ENCODE measurements around the gene KRTAP1-5. TPM values are rescaled to one million over a fixed set of nuclear protein-coding genes. Genes with fewer than 3 reads are reported as not detected.

Gene KRTAP1-5
- total RNA-seq, 5 donors from 2014 or later (not counting 1 experiment from before 2014, with no cell fraction given) = not detected

GRCh38 chr17:41018541-41018940, 8.5 kb downstream of the KRTAP1-5 start:
- Mint-ChIP-seq H3K9me3 (peaks cover 0 to 4% (median 3%) of the 10 kb centered on the region in 3 donors), H3K4me1 (no peaks in the 10 kb centered on the region), H3K27me3 (peaks cover 3 to 21% of the 10 kb centered on the region in 2 donors), H3K36me3 (no peaks in the 10 kb centered on the region), H3K27ac (no peak overlapping the region), H3K4me3 (no peak overlapping the region)
- no peak for DNase-seq
- Histone ChIP-seq H3K27me3 (replicated peaks in 1 of 2; ENCODE audit: control insufficient read depth in 2 of 2, extremely low read depth in 1 of 2, insufficient read depth in 2 of 2, low read length in 1 of 2) (no peaks in the 10 kb centered on the region), H3K9me3 (no peaks in the 10 kb centered on the region), H3K27ac (ENCODE audit: low read length) (no peak overlapping the region), H3K4me3 (ENCODE audit: control insufficient read depth in 1 of 2, extremely low read depth in 1 of 2, low read length in 1 of 2) (no peak overlapping the region), H3K36me3 (ENCODE audit: control insufficient read depth in 2 of 2, extremely low read depth in 1 of 2, insufficient read depth in 1 of 2, low read length in 1 of 2) (no peaks in the 10 kb centered on the region), H3K4me1 (ENCODE audit: control insufficient read depth in 1 of 2, extremely low read depth in 1 of 2, insufficient read depth in 2 of 2, low read length in 2 of 2) (no peaks in the 10 kb centered on the region)
- ATAC-seq (replicated peaks in 1 of 4) = no peak
- ChIA-PET CTCF (no interaction called here), POLR2A (no interaction called here)
- no CpG with 5 or more reads among the region's 3 CpGs for WGBS (ENCODE audit: insufficient coverage)

GRCh38 chr17:41016578-41017215, 10.3 kb downstream of the KRTAP1-5 start:
- Mint-ChIP-seq H3K4me1 (no peaks in the 10 kb centered on the region), H3K27me3 (peaks cover 3 to 21% of the 10 kb centered on the region in 2 donors), H3K36me3 (no peaks in the 10 kb centered on the region), H3K9me3 (peaks cover 0 to 4% (median 3%) of the 10 kb centered on the region in 3 donors), H3K27ac (no peak overlapping the region), H3K4me3 (no peak overlapping the region)
- no peak overlapping the region for H3K27ac ChIP-seq (ENCODE audit: low read length)
- no peak overlapping the region for H3K4me3 ChIP-seq (ENCODE audit: control insufficient read depth in 1 of 2, extremely low read depth in 1 of 2, low read length in 1 of 2)
- no peaks in the 10 kb centered on the region for H3K4me1 ChIP-seq (ENCODE audit: control insufficient read depth in 1 of 2, extremely low read depth in 1 of 2, insufficient read depth in 2 of 2, low read length in 2 of 2)
- CTCF ChIA-PET = no interaction called here
- DNase-seq (no peak), ATAC-seq (replicated peaks in 1 of 4) (no peak)
- H3K9me3 ChIP-seq = no peaks in the 10 kb centered on the region
- 85% methylated on average over 12 of the region's 13 CpGs for WGBS (ENCODE audit: insufficient coverage)
- POLR2A ChIA-PET = interaction anchor here in 1 of 2 donors (0.6 kb wide), 1 partner anchor 774 kb away, joined by 4 read pairs; no protein-coding TSS in a partner anchor
- no peaks in the 10 kb centered on the region for H3K36me3 ChIP-seq (ENCODE audit: control insufficient read depth in 2 of 2, extremely low read depth in 1 of 2, insufficient read depth in 1 of 2, low read length in 1 of 2)
- H3K27me3 ChIP-seq (replicated peaks in 1 of 2; ENCODE audit: control insufficient read depth in 2 of 2, extremely low read depth in 1 of 2, insufficient read depth in 2 of 2, low read length in 1 of 2) = no peaks in the 10 kb centered on the region

DNA sequence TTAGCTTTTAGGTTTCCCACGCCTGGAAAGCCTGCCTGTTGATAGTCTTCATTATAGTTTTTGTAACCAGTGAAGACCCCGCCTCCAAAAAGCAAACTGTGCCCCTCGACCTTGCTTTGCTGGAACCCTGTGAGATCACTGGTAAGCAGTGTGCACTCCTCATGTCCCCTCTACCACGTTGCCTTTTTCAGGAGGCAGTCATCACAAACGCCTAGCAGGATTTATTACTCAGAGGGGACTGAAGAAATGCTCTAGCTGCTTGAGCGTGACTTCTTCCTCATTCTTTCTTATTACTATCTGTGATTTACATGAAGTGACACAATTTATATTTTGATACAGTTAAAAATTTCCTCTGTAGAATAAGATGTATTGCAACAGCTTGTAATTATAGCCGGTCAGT, 11.6 kb downstream of the KRTAP1-5 start:
- WGBS (ENCODE audit: insufficient coverage) = 66% methylated on average over 4 of the region's 7 CpGs
- CTCF ChIA-PET = no interaction called here
- H3K27me3 ChIP-seq (replicated peaks in 1 of 2; ENCODE audit: control insufficient read depth in 2 of 2, extremely low read depth in 1 of 2, insufficient read depth in 2 of 2, low read length in 1 of 2) = no peaks in the 10 kb centered on the region
- no peaks in the 10 kb centered on the region for H3K4me1 ChIP-seq (ENCODE audit: control insufficient read depth in 1 of 2, extremely low read depth in 1 of 2, insufficient read depth in 2 of 2, low read length in 2 of 2)
- ATAC-seq (replicated peaks in 1 of 4) (no peak), DNase-seq (no peak)
- H3K4me3 ChIP-seq (ENCODE audit: control insufficient read depth in 1 of 2, extremely low read depth in 1 of 2, low read length in 1 of 2) = no peak overlapping the region
- Mint-ChIP-seq H3K9me3 (no peaks in the 10 kb centered on the region), H3K36me3 (no peaks in the 10 kb centered on the region), H3K27ac (no peak overlapping the region), H3K4me3 (no peak overlapping the region), H3K4me1 (no peaks in the 10 kb centered on the region), H3K27me3 (peaks cover 3 to 15% of the 10 kb centered on the region in 2 donors)
- no peak overlapping the region for H3K27ac ChIP-seq (ENCODE audit: low read length)
- H3K36me3 ChIP-seq (ENCODE audit: control insufficient read depth in 2 of 2, extremely low read depth in 1 of 2, insufficient read depth in 1 of 2, low read length in 1 of 2) = no peaks in the 10 kb centered on the region
- H3K9me3 ChIP-seq = no peaks in the 10 kb centered on the region
- POLR2A ChIA-PET = no interaction called here

DNA sequence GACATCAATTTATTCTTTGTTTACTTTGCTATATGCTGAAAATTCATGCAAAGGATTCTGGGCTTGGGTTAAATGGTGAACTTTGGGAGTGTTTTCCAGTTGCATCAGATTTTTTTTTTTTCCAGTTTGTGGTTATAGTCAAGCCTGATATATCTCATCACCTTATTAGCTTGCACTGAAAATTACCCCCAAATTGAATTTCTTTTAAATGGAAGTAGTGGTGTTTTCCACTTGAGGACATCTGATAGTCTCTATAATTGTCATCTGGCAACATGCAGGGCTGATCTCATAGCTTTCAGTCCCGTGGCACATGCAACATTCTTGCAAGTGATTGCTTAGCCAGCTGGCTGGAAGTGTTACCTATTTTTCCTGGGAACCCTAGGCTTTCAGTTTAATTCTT, 13.4 kb downstream of the KRTAP1-5 start:
- ChIA-PET POLR2A (interaction anchor here in 1 of 2 donors (0.6 kb wide), 1 partner anchor 89 kb away, joined by 3 read pairs; no protein-coding TSS in a partner anchor), CTCF (no interaction called here)
- H3K36me3 Mint-ChIP-seq = no peaks in the 10 kb centered on the region
- Histone ChIP-seq H3K27ac (ENCODE audit: low read length) (no peak overlapping the region), H3K36me3 (ENCODE audit: control insufficient read depth in 2 of 2, extremely low read depth in 1 of 2, insufficient read depth in 1 of 2, low read length in 1 of 2) (no peaks in the 10 kb centered on the region), H3K27me3 (replicated peaks in 1 of 2; ENCODE audit: control insufficient read depth in 2 of 2, extremely low read depth in 1 of 2, insufficient read depth in 2 of 2, low read length in 1 of 2) (peaks cover 0 to 3% of the 10 kb centered on the region in 2 experiments), H3K4me1 (ENCODE audit: control insufficient read depth in 1 of 2, extremely low read depth in 1 of 2, insufficient read depth in 2 of 2, low read length in 2 of 2) (no peaks in the 10 kb centered on the region), H3K9me3 (no peaks in the 10 kb centered on the region), H3K4me3 (ENCODE audit: control insufficient read depth in 1 of 2, extremely low read depth in 1 of 2, low read length in 1 of 2) (no peak overlapping the region)
- H3K27me3 Mint-ChIP-seq = peaks cover 3 to 15% of the 10 kb centered on the region in 2 donors
- H3K4me1 Mint-ChIP-seq = no peaks in the 10 kb centered on the region
- no peak overlapping the region for H3K4me3 Mint-ChIP-seq
- H3K9me3 Mint-ChIP-seq = no peaks in the 10 kb centered on the region
- DNase-seq = no peak
- WGBS (ENCODE audit: insufficient coverage) = 55% methylated on average over 1 of the region's 1 CpG
- H3K27ac Mint-ChIP-seq = no peak overlapping the region
- no peak for ATAC-seq (replicated peaks in 1 of 4)

GRCh38 chr17:41013181-41013580, 13.8 kb downstream of the KRTAP1-5 start:
- Mint-ChIP-seq H3K27ac (no peak overlapping the region), H3K27me3 (peaks cover 3 to 15% of the 10 kb centered on the region in 2 donors), H3K9me3 (no peaks in the 10 kb centered on the region), H3K4me1 (no peaks in the 10 kb centered on the region), H3K4me3 (no peak overlapping the region), H3K36me3 (no peaks in the 10 kb centered on the region)
- H3K27ac ChIP-seq (ENCODE audit: low read length) = no peak overlapping the region
- ATAC-seq (replicated peaks in 1 of 4) (no peak), DNase-seq (no peak)
- no peaks in the 10 kb centered on the region for H3K36me3 ChIP-seq (ENCODE audit: control insufficient read depth in 2 of 2, extremely low read depth in 1 of 2, insufficient read depth in 1 of 2, low read length in 1 of 2)
- ChIA-PET CTCF (no interaction called here), POLR2A (interaction anchor here in 1 of 2 donors (0.6 kb wide), 1 partner anchor 89 kb away, joined by 3 read pairs; no protein-coding TSS in a partner anchor)
- WGBS (ENCODE audit: insufficient coverage) = 60% methylated on average over 1 of the region's 3 CpGs
- H3K9me3 ChIP-seq = no peaks in the 10 kb centered on the region
- no peak overlapping the region for H3K4me3 ChIP-seq (ENCODE audit: control insufficient read depth in 1 of 2, extremely low read depth in 1 of 2, low read length in 1 of 2)
- no peaks in the 10 kb centered on the region for H3K4me1 ChIP-seq (ENCODE audit: control insufficient read depth in 1 of 2, extremely low read depth in 1 of 2, insufficient read depth in 2 of 2, low read length in 2 of 2)
- peaks cover 0 to 5% of the 10 kb centered on the region in 2 experiments for H3K27me3 ChIP-seq (replicated peaks in 1 of 2; ENCODE audit: control insufficient read depth in 2 of 2, extremely low read depth in 1 of 2, insufficient read depth in 2 of 2, low read length in 1 of 2)

GRCh38 chr17:41012326-41013120, 14.5 kb downstream of the KRTAP1-5 start:
- DNase-seq (no peak), ATAC-seq (replicated peaks in 1 of 4) (no peak)
- Histone ChIP-seq H3K4me3 (ENCODE audit: control insufficient read depth in 1 of 2, extremely low read depth in 1 of 2, low read length in 1 of 2) (no peak overlapping the region), H3K36me3 (ENCODE audit: control insufficient read depth in 2 of 2, extremely low read depth in 1 of 2, insufficient read depth in 1 of 2, low read length in 1 of 2) (no peaks in the 10 kb centered on the region), H3K4me1 (ENCODE audit: control insufficient read depth in 1 of 2, extremely low read depth in 1 of 2, insufficient read depth in 2 of 2, low read length in 2 of 2) (no peaks in the 10 kb centered on the region), H3K27me3 (replicated peaks in 1 of 2; ENCODE audit: control insufficient read depth in 2 of 2, extremely low read depth in 1 of 2, insufficient read depth in 2 of 2, low read length in 1 of 2) (peaks cover 0 to 5% of the 10 kb centered on the region in 2 experiments), H3K27ac (ENCODE audit: low read length) (no peak overlapping the region), H3K9me3 (no peaks in the 10 kb centered on the region)
- ChIA-PET POLR2A (no interaction called here), CTCF (no interaction called here)
- Mint-ChIP-seq H3K4me1 (no peaks in the 10 kb centered on the region), H3K9me3 (no peaks in the 10 kb centered on the region), H3K27ac (no peak overlapping the region), H3K36me3 (no peaks in the 10 kb centered on the region), H3K4me3 (no peak overlapping the region), H3K27me3 (peaks cover under 1 to 13% of the 10 kb centered on the region in 2 donors)
- WGBS (ENCODE audit: insufficient coverage) = 70% methylated on average over 6 of the region's 6 CpGs

All from T-cell (primary cell).